ENCODE data around the gene RFK. TPM values are rescaled to one million over a fixed set of nuclear protein-coding genes. Genes with fewer than 3 reads are reported as not detected.

Gene RFK
- total RNA-seq, 1 experiment from 2014 or later, result 35.0 TPM

GRCh38 chr9:76441551-76442322, 47.5 kb upstream of the RFK start:
- BruUV-seq (replicated peaks), result no TSS peak
- Histone ChIP-seq H3K9me2 (ENCODE audit: insufficient read depth) (no peaks in the 10 kb centered on the region), H3K27ac (ENCODE audit: low read depth, low read length) (no peak overlapping the region), H2AFZ (ENCODE audit: low read depth, low read length, poor library complexity, severe bottlenecking) (no peak overlapping the region), H3K9ac (ENCODE audit: low read length) (no peak overlapping the region), H3K36me3 (ENCODE audit: control insufficient read depth in 1 of 2, insufficient read depth in 2 of 2, low read length in 2 of 2) (no peaks in the 10 kb centered on the region), H3K27me3 (ENCODE audit: insufficient read depth, low read length) (no peaks in the 10 kb centered on the region), H4K20me1 (ENCODE audit: insufficient read depth) (no peaks in the 10 kb centered on the region), H3K9me3 (ENCODE audit: control insufficient read depth in 1 of 2, insufficient read depth in 1 of 2, low read depth in 1 of 2, low read length in 2 of 2) (no peaks in the 10 kb centered on the region), H3K4me2 (ENCODE audit: low read length) (peak overlapping the region; percentile 1; the same call in 1 of the 2 replicates), H3K4me3 (replicated peaks in 1 of 2; ENCODE audit: low read depth in 1 of 2, low read length in 2 of 2) (no peak overlapping the region), H3K79me2 (ENCODE audit: insufficient read depth, low read length) (no peaks in the 10 kb centered on the region), H3K4me1 (ENCODE audit: control insufficient read depth in 1 of 2, insufficient read depth in 2 of 2, low read length in 2 of 2) (peaks cover 2 to 10% of the 10 kb centered on the region in 2 experiments; a peak in 3 of 4 replicates)
- DNase-seq (ENCODE audit: low read depth, low spot score), result no peak
- CTCF ChIA-PET, result no interaction called here
- RAD21 ChIA-PET (ENCODE audit: low non-redundant PET in 1 of 2, low total read pairs in 2 of 2, uncharacterized antibody in 2 of 2, unreplicated experiment in 2 of 2), result interaction anchor here in 1 of 2 experiments (0.7 kb wide), 1 partner anchor 1292 kb away, joined by 3 read pairs; no protein-coding TSS in a partner anchor
- POLR2A ChIA-PET, result no interaction called here
- TF ChIP-seq, protein P1, sequence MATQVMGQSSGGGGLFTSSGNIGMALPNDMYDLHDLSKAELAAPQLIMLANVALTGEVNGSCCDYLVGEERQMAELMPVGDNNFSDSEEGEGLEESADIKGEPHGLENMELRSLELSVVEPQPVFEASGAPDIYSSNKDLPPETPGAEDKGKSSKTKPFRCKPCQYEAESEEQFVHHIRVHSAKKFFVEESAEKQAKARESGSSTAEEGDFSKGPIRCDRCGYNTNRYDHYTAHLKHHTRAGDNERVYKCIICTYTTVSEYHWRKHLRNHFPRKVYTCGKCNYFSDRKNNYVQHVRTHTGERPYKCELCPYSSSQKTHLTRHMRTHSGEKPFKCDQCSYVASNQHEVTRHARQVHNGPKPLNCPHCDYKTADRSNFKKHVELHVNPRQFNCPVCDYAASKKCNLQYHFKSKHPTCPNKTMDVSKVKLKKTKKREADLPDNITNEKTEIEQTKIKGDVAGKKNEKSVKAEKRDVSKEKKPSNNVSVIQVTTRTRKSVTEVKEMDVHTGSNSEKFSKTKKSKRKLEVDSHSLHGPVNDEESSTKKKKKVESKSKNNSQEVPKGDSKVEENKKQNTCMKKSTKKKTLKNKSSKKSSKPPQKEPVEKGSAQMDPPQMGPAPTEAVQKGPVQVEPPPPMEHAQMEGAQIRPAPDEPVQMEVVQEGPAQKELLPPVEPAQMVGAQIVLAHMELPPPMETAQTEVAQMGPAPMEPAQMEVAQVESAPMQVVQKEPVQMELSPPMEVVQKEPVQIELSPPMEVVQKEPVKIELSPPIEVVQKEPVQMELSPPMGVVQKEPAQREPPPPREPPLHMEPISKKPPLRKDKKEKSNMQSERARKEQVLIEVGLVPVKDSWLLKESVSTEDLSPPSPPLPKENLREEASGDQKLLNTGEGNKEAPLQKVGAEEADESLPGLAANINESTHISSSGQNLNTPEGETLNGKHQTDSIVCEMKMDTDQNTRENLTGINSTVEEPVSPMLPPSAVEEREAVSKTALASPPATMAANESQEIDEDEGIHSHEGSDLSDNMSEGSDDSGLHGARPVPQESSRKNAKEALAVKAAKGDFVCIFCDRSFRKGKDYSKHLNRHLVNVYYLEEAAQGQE (IDR thresholded peaks at IDR 0.05; ENCODE audit: low read depth), result no peak
- TF ChIP-seq EZH2phosphoT487 (IDR thresholded peaks at IDR 0.05; ENCODE audit: borderline replicate concordance) (no peak), SRF (IDR thresholded peaks at IDR 0.05; ENCODE audit: low read depth) (no peak), ZFX (IDR thresholded peaks at IDR 0.05) (no peak), EGR1 (IDR thresholded peaks at IDR 0.05; ENCODE audit: low read depth) (no peak), POLR2A (IDR thresholded peaks at IDR 0.05; ENCODE audit: borderline replicate concordance, extremely low read depth, insufficient read depth, insufficient read length) (no peak), TCF7L2 (IDR thresholded peaks at IDR 0.05; ENCODE audit: borderline replicate concordance, extremely low read depth, insufficient read depth, insufficient read length) (no peak), JUND (IDR thresholded peaks at IDR 0.05) (no peak), CTCF (IDR thresholded peaks at IDR 0.05 in 2 of 3, conservative IDR thresholded peaks at IDR 0.05 in 1 of 3; ENCODE audit: borderline replicate concordance in 1 of 3, insufficient read depth in 1 of 3, low read depth in 2 of 3, low read length in 2 of 3) (no peak), YY1 (IDR thresholded peaks at IDR 0.05; ENCODE audit: extremely low read depth, insufficient replicate concordance, low read depth, low read length) (no peak), EZH2 (IDR thresholded peaks at IDR 0.05) (no peak), FOSL1 (IDR thresholded peaks at IDR 0.05; ENCODE audit: low read depth) (no peak), ZNF274 (IDR thresholded peaks at IDR 0.05; ENCODE audit: low read depth, low read length) (no peak), CEBPB (IDR thresholded peaks at IDR 0.05; ENCODE audit: low read depth) (no peak), POLR2AphosphoS5 (IDR thresholded peaks at IDR 0.05; ENCODE audit: low read depth, low read length) (no peak)
- TF ChIP-seq, protein P2, sequence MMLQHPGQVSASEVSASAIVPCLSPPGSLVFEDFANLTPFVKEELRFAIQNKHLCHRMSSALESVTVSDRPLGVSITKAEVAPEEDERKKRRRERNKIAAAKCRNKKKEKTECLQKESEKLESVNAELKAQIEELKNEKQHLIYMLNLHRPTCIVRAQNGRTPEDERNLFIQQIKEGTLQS (IDR thresholded peaks at IDR 0.05), result no peak
- TF ChIP-seq, protein P3, sequence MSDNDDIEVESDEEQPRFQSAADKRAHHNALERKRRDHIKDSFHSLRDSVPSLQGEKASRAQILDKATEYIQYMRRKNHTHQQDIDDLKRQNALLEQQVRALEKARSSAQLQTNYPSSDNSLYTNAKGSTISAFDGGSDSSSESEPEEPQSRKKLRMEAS (IDR thresholded peaks at IDR 0.05), result no peak
- peak; percentile 50; the same call in 1 of the 2 replicates for ATAC-seq
- intact Hi-C loops (cut with micrococcal nuclease), result no loop called here

Measured in HCT116 (cell line).